RWPE2 (cell line): Measurements from ENCODE around the gene EDN1.

Source experiments
- ATAC-seq: fragments of 200-7000 bp; cut with Tn5 transposase; 3 replicates; pipeline ENCODE4 v1.9.1; 2021; ENCODE audit warnings: low read depth
- DNase-seq: peaks from one replicate; pipeline ENCODE4 v3.0.0-alpha.2; 2020; ENCODE audit warnings: low spot score
- H3K27ac ChIP-seq: fragments of 450-650 bp; 2 replicates; pipeline ENCODE4 v1.5.1; 2017; ENCODE audit warnings: mild to moderate bottlenecking; ENCODE audit not compliant: poor library complexity, severe bottlenecking
- H3K27me3 ChIP-seq: fragments of 250-450 bp; sonication (Bioruptor Pico); 2 replicates; pipeline ENCODE4 v1.5.1; 2021; ENCODE audit warnings: mild to moderate bottlenecking, moderate library complexity; ENCODE audit not compliant: insufficient read depth, poor library complexity, severe bottlenecking
- H3K36me3 ChIP-seq: fragments of 250-450 bp; sonication (Bioruptor Pico); 2 replicates; pipeline ENCODE4 v1.5.1; 2020; ENCODE audit warnings: low read depth, mild to moderate bottlenecking, moderate library complexity
- H3K4me1 ChIP-seq: fragments of 250-450 bp; sonication (Bioruptor Pico); 2 replicates; pipeline ENCODE4 v1.5.1; 2021; ENCODE audit warnings: mild to moderate bottlenecking, moderate library complexity; ENCODE audit not compliant: insufficient read depth, poor library complexity, severe bottlenecking
- H3K4me3 ChIP-seq: fragments of 250-450 bp; sonication (Bioruptor Pico); 2 replicates; pipeline ENCODE4 v1.5.1; 2021; ENCODE audit warnings: mild to moderate bottlenecking, moderate library complexity; ENCODE audit not compliant: severe bottlenecking
- H3K9me3 ChIP-seq: fragments of 250-450 bp; sonication (Bioruptor Pico); 2 replicates; pipeline ENCODE4 v1.5.1; 2021; ENCODE audit warnings: mild to moderate bottlenecking, moderate library complexity; ENCODE audit not compliant: severe bottlenecking
- TF ChIP-seq, protein P1 (sequence below): fragments of 450-650 bp; IDR thresholded peaks from one replicate; pipeline ENCODE4 v1.5.1; 2017; ENCODE audit warnings: mild to moderate bottlenecking, moderate library complexity; ENCODE audit not compliant: poor library complexity, severe bottlenecking

Gene EDN1

DNA sequence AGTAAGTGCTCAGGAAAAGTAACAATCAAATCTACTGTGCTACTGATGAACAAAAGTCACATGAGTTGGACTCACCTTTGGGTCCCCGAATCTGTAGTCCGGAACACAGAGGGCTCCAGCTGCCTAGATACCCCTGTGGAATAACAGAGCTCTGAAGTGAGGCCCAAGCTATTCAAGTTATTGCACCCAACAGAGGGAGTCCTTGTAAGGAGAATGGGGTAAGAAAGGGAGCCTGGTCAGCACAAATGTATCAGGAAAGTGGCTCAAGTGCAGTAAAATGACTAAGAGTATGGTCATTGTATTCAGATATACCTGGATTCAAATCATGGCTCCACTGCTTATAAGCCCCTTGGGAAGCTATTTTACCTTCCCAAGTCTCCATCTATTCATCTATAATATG lies 20.9 kb downstream of the EDN1 start:
- no peaks in the 10 kb centered on the region for H3K36me3 ChIP-seq
- ATAC-seq (peak; percentile 75), DNase-seq (no peak)
- H3K27me3 ChIP-seq = no peaks in the 10 kb centered on the region
- peak overlapping the region; percentile 92 for H3K27ac ChIP-seq
- H3K4me1 ChIP-seq = peaks cover 41% of the 10 kb centered on the region
- H3K4me3 ChIP-seq = peak overlapping the region; percentile 13
- TF ChIP-seq, protein P1, sequence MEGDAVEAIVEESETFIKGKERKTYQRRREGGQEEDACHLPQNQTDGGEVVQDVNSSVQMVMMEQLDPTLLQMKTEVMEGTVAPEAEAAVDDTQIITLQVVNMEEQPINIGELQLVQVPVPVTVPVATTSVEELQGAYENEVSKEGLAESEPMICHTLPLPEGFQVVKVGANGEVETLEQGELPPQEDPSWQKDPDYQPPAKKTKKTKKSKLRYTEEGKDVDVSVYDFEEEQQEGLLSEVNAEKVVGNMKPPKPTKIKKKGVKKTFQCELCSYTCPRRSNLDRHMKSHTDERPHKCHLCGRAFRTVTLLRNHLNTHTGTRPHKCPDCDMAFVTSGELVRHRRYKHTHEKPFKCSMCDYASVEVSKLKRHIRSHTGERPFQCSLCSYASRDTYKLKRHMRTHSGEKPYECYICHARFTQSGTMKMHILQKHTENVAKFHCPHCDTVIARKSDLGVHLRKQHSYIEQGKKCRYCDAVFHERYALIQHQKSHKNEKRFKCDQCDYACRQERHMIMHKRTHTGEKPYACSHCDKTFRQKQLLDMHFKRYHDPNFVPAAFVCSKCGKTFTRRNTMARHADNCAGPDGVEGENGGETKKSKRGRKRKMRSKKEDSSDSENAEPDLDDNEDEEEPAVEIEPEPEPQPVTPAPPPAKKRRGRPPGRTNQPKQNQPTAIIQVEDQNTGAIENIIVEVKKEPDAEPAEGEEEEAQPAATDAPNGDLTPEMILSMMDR = peak; percentile 63
- no peaks in the 10 kb centered on the region for H3K9me3 ChIP-seq

DNA sequence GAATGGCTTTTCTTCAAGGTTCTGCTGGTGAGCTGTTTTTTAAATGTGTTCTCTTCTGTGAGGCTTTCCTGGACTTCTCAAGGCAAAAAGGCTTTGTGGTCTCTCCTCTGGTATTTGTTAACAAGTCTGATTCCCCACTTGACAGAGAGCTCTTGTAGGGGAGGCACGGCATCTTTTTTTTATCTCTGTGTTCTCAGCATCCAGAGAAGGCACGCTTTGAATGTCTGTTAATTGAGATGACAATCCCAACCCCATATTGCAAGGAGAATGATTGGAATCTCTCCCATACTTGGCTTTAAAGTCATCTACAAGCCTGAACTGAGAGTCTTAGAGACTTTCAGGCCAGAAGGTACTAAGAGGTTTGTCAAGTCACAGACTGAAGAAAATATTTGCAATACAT lies 22.6 kb downstream of the EDN1 start:
- TF ChIP-seq, protein P1 = no peak
- DNase-seq = no peak
- no peak overlapping the region for H3K4me3 ChIP-seq
- peaks cover 7% of the 10 kb centered on the region for H3K9me3 ChIP-seq
- no peak for ATAC-seq
- H3K36me3 ChIP-seq = no peaks in the 10 kb centered on the region
- no peaks in the 10 kb centered on the region for H3K27me3 ChIP-seq
- H3K4me1 ChIP-seq = peaks cover 41% of the 10 kb centered on the region
- H3K27ac ChIP-seq = peak overlapping the region; percentile 92

DNA sequence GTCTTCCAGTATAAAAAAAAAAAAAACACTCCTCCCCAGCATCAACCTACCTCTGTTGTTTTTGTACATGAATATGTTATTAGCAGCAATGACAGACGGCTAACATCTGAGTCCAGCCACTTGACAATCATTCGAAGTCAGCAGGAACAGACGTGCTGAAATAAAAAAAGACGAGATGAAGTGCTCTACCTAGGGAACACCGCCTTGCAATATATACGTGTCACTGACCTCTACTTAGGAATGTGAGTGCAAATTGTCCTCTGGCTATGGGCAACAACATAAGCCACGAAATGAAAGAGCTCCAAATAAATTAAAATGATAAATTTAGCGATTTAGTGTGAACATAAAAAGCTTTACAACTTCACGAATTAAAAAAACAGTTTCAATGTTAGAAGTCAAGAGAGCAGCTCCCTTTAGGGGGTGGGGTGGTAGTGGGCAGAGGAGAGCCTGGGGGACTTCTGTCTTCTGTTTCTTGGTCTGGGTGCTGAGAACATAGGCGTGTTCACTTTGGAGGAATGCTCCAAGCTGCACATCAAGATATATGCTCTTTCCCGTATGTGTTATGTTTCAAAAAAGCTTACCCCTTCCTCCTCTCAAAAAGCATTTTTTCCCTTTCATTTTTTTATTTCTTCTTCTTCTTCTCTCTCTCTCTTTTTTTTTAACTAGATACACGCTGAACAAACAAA lies 23.3 kb downstream of the EDN1 start:
- H3K36me3 ChIP-seq = no peaks in the 10 kb centered on the region
- H3K27me3 ChIP-seq = no peaks in the 10 kb centered on the region
- no peak overlapping the region for H3K4me3 ChIP-seq
- ATAC-seq (peak; percentile 41; the same call in 2 of the 3 replicates), DNase-seq (no peak)
- H3K4me1 ChIP-seq = peaks cover 41% of the 10 kb centered on the region
- H3K27ac ChIP-seq = peak overlapping the region; percentile 92
- TF ChIP-seq, protein P1 = no peak
- H3K9me3 ChIP-seq = peaks cover 13% of the 10 kb centered on the region

DNA sequence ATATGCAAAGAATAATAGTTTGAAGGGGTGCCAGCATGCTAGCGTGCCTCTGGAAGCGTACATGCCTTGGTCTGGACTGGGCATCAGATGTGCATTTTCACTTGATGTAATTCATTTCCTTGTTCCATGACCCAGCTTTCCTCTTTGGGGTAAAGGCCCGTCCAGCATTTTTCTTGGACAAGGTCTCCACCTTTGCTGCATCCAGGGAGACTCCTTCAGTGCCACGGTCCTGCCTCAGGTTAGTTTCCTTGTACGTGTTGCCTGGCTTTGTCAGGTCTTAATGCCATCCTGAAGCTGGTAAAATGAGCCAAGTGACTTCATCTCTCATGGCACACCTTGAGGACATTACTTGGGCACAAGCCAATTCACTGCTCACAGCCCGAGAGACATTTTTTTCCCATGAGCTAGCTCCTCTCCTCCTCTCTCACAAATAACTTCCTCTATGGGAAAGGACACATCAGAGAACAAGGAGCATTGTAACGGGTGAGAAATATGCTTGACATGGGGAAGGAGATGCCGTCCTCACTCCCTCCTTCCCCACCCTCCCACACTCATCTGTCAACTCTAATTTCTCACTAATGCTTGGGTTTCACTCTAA lies 23.9 kb downstream of the EDN1 start:
- no peak for DNase-seq
- no peak overlapping the region for H3K4me3 ChIP-seq
- H3K27me3 ChIP-seq = no peaks in the 10 kb centered on the region
- peak; percentile 80 for ATAC-seq
- peaks cover 14% of the 10 kb centered on the region for H3K9me3 ChIP-seq
- H3K36me3 ChIP-seq = no peaks in the 10 kb centered on the region
- TF ChIP-seq, protein P1 = no peak
- peaks cover 41% of the 10 kb centered on the region for H3K4me1 ChIP-seq
- peak overlapping the region; percentile 92 for H3K27ac ChIP-seq

DNA sequence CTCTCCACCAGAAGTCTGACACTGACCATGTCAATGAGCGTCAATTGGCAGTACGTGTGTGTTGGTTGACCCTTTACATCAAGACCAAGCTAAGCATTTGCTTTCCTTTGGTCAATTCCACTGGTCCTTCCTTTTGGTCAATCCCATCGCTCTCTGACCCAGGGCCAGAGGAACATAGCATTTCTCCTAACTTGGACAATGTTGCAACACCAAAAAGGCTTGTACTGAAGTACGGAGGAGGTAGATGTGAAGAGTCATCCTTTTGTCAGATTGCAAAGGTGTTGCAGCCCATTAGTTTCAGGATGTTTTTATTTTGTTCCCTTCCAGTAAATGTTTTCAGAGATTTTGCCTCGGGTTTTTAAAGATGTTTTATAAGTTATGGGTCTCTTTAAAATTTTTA lies 24.6 kb downstream of the EDN1 start:
- Histone ChIP-seq H3K27me3 (no peaks in the 10 kb centered on the region), H3K36me3 (no peaks in the 10 kb centered on the region), H3K4me3 (no peak overlapping the region), H3K4me1 (peaks cover 41% of the 10 kb centered on the region), H3K27ac (peak overlapping the region; percentile 92), H3K9me3 (peaks cover 14% of the 10 kb centered on the region)
- TF ChIP-seq, protein P1 = no peak
- no peak for ATAC-seq
- no peak for DNase-seq
